Ectodermal cell (in vitro differentiated cells): ENCODE data around the gene TOMM70.

Experiments
- H3K27ac ChIP-seq: 2 replicates; pipeline ENCODE4 v1.7.0; 2013; ENCODE audit warnings: mild to moderate bottlenecking, low read depth, low read length; ENCODE audit not compliant: insufficient read depth, poor library complexity, severe bottlenecking
- H3K27me3 ChIP-seq: 2 replicates; pipeline ENCODE4 v1.7.0; 2013; ENCODE audit warnings: mild to moderate bottlenecking, low read length; ENCODE audit not compliant: insufficient read depth, control insufficient read depth, poor library complexity, severe bottlenecking
- H3K36me3 ChIP-seq: one replicate; pipeline ENCODE4 v1.7.0; 2013; ENCODE audit warnings: low read length; ENCODE audit not compliant: control insufficient read depth, insufficient read depth
- H3K4me1 ChIP-seq: one replicate; pipeline ENCODE4 v1.7.0; 2013; ENCODE audit warnings: low read length; ENCODE audit not compliant: control insufficient read depth, insufficient read depth
- H3K4me3 ChIP-seq: 2 replicates; pipeline ENCODE4 v1.7.0; 2013; ENCODE audit warnings: low read depth, low read length, control low read depth; ENCODE audit not compliant: insufficient read depth
- H3K9me3 ChIP-seq: 2 replicates; pipeline ENCODE4 v1.7.0; 2013; ENCODE audit warnings: mild to moderate bottlenecking, low read length, moderate library complexity; ENCODE audit not compliant: control insufficient read depth
- WGBS, 2 experiments: methylation state at CpG; one replicate each; pipeline ENCODE4 v1.1.7; 2013; ENCODE audit warnings: missing lambda C conversion rate in 2 of 2; 5-methylcytosine and 5-hydroxymethylcytosine counted together

Gene TOMM70

DNA sequence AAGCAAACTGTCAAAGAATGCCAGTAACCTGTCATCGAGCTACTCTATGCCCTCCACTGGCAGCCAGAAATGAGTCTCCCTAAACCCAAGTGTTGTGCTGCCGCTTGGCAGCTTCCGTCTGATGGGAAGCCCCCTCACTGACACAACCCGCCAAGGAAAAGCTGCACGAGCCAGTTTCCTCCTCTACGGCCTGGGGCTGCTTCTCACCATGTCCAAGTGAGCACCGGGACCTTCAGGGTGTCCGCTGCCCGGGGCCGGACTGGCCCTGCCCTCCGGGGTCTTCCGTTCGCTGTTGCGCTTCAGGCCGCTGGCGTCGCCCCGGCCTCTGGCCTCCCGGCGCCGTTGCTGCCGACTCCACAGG, 490 bp downstream of the TOMM70 start:
- H3K4me1 ChIP-seq, result peaks cover 12% of the 10 kb centered on the region
- H3K9me3 ChIP-seq, result no peaks in the 10 kb centered on the region
- 1% methylated on average over 22 of the region's 22 CpGs for WGBS, 2 experiments
- H3K27ac ChIP-seq, result peak overlapping the region; percentile 92
- no peaks in the 10 kb centered on the region for H3K27me3 ChIP-seq
- H3K4me3 ChIP-seq, result peak overlapping the region; percentile 87
- H3K36me3 ChIP-seq, result no peaks in the 10 kb centered on the region

DNA sequence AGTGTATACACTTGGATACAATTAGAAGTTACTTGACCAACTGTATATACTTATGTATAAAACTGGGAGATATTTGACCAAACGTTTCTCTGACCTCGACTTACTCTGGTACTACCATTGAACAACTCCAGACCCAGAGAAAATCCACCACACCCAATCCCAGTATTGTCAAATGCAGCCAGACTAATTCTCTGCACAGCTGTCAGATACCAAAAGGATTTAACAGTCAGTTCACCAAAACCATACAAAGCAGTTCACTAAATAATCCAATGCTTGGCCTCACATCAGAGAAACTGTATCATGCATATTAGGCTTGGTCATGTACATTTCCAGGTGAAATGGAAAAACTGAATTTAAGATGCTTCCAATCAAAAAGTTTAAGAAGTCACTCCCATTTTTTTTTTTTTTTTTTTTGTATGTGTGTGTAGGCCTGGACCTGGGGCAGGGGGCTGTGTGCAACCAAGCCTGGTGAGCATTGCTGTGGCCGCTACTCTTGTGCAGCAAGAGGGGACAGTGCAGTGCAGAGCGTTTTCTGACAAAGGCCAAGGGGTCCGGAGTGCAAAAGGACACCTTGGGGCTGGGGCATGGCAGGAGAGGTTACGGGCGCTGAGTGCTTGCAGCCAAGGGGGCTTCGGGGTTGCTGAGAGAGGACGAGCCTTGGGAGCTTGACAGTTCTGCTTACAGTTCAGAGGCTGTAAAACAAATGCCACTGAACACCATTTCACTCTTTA, 1.4 kb downstream of the TOMM70 start:
- H3K36me3 ChIP-seq, result no peaks in the 10 kb centered on the region
- H3K27me3 ChIP-seq, result no peaks in the 10 kb centered on the region
- 72 to 80% methylated on average over 9 of the region's 9 CpGs for WGBS, 2 experiments
- H3K4me1 ChIP-seq, result peaks cover 12% of the 10 kb centered on the region
- H3K9me3 ChIP-seq, result no peaks in the 10 kb centered on the region
- H3K27ac ChIP-seq, result no peak overlapping the region
- peak overlapping the region; percentile 87 for H3K4me3 ChIP-seq

GRCh38 chr3:100396967-100397366, 3.9 kb downstream of the TOMM70 start:
- Histone ChIP-seq H3K27ac (no peak overlapping the region), H3K9me3 (no peaks in the 10 kb centered on the region), H3K4me1 (peaks cover 12% of the 10 kb centered on the region), H3K27me3 (no peaks in the 10 kb centered on the region), H3K36me3 (no peaks in the 10 kb centered on the region), H3K4me3 (no peak overlapping the region)
- WGBS, 2 experiments, result 97 to 100% methylated on average over 2 of the region's 2 CpGs

DNA sequence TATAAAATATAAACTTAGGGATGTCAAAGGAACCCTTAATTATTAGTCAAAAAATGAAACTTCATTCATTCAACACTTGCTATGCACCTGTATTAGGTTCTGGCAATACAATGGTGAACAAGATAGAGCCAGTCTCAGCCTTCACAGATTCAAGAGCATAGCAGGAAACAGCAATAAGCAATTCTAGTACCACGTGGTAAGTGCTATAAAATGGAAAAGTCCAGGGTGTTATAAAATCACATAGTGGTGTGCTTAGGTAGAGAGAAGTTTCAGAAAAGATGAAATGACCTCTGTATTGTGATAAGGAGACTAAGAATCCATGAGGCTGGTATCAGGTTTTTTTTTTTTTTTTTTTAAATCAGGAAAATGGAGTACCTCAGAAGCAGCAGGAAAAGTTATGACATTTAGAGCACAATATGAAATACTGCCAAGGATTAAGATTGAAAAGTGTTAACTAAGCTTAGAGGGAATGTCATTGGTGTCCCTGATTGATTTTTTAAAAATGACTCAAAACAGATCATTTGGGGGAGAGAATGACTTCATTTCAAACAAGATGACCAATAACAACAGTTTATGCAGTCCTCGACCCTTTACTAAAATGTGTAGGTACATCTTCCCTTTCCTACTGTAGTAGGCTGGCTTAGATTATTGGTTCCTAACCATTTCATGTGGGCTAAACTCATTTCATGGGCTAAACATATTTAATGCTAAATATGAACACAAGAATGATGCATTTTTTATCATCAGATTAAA, 5.0 kb downstream of the TOMM70 start:
- no peak overlapping the region for H3K4me3 ChIP-seq
- no peaks in the 10 kb centered on the region for H3K27me3 ChIP-seq
- 91 to 99% methylated on average over 2 of the region's 2 CpGs for WGBS, 2 experiments
- peaks cover 12% of the 10 kb centered on the region for H3K4me1 ChIP-seq
- H3K27ac ChIP-seq, result no peak overlapping the region
- H3K36me3 ChIP-seq, result no peaks in the 10 kb centered on the region
- no peaks in the 10 kb centered on the region for H3K9me3 ChIP-seq

DNA sequence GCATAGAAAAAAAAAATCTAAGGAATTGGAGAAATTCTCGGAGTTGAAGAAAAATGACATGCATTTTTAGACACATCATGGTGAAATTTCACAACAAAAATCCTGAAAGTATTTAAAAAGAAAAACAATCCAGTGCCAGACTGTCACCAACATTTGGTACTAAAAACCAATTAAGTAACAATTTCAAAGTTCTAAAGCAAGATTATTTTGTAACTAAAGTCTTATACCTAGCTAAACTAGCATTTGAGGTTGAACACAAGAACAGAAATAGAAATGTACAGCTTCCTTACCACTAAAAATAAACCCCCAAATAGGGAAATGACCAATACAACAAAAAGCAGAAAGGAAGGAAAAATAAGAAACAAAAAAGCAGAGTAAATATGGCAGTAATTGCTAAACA, 11.9 kb downstream of the TOMM70 start:
- H3K4me1 ChIP-seq, result no peaks in the 10 kb centered on the region
- H3K27me3 ChIP-seq, result no peaks in the 10 kb centered on the region
- no peak overlapping the region for H3K4me3 ChIP-seq
- WGBS, 2 experiments, result 92 to 100% methylated on average over 1 of the region's 1 CpG
- no peaks in the 10 kb centered on the region for H3K9me3 ChIP-seq
- peaks cover 3% of the 10 kb centered on the region for H3K36me3 ChIP-seq
- no peak overlapping the region for H3K27ac ChIP-seq

GRCh38 chr3:100386437-100387074, 14.3 kb downstream of the TOMM70 start:
- Histone ChIP-seq H3K9me3 (no peaks in the 10 kb centered on the region), H3K27me3 (no peaks in the 10 kb centered on the region), H3K4me3 (no peak overlapping the region), H3K4me1 (no peaks in the 10 kb centered on the region), H3K36me3 (peaks cover 12% of the 10 kb centered on the region), H3K27ac (no peak overlapping the region)

GRCh38 chr3:100384733-100385525, 16.0 kb downstream of the TOMM70 start:
- H3K27ac ChIP-seq, result no peak overlapping the region
- H3K36me3 ChIP-seq, result peaks cover 16% of the 10 kb centered on the region
- H3K4me1 ChIP-seq, result no peaks in the 10 kb centered on the region
- H3K27me3 ChIP-seq, result no peaks in the 10 kb centered on the region
- H3K4me3 ChIP-seq, result no peak overlapping the region
- WGBS, 2 experiments, result 83 to 84% methylated on average over 8 of the region's 8 CpGs
- no peaks in the 10 kb centered on the region for H3K9me3 ChIP-seq

GRCh38 chr3:100376301-100376700, 24.6 kb downstream of the TOMM70 start:
- Histone ChIP-seq H3K27ac (no peak overlapping the region), H3K4me3 (no peak overlapping the region), H3K4me1 (no peaks in the 10 kb centered on the region), H3K27me3 (no peaks in the 10 kb centered on the region), H3K36me3 (peaks cover 13% of the 10 kb centered on the region), H3K9me3 (no peaks in the 10 kb centered on the region)
- 92 to 94% methylated on average over 4 of the region's 4 CpGs for WGBS, 2 experiments

- Histone ChIP-seq H3K27me3 (no peaks in the 10 kb centered on the region), H3K36me3 (peaks cover 9% of the 10 kb centered on the region), H3K4me3 (no peak overlapping the region), H3K27ac (no peak overlapping the region), H3K9me3 (no peaks in the 10 kb centered on the region), H3K4me1 (no peaks in the 10 kb centered on the region)
These were observed 26.4 kb downstream of the TOMM70 start for GRCh38 chr3:100374521-100374920.

- no peaks in the 10 kb centered on the region for H3K4me1 ChIP-seq
- H3K9me3 ChIP-seq, result no peaks in the 10 kb centered on the region
- H3K36me3 ChIP-seq, result peaks cover 13% of the 10 kb centered on the region
- no peak overlapping the region for H3K27ac ChIP-seq
- 88 to 92% methylated on average over 1 of the region's 1 CpG for WGBS, 2 experiments
- no peaks in the 10 kb centered on the region for H3K27me3 ChIP-seq
- no peak overlapping the region for H3K4me3 ChIP-seq
These were observed 30.1 kb downstream of the TOMM70 start for GRCh38 chr3:100370756-100371155.
